A549 (cell line): ENCODE results near the gene PLD1.

ENCODE experiments used
- CHD2 ChIP-seq: fragments of 150-350 bp; IDR thresholded peaks from 2 replicates; pipeline ENCODE4 v1.6.1; 2014; ENCODE audit warnings: low read length; ENCODE audit not compliant: partially characterized antibody
- ELK1 ChIP-seq: fragments of 150-350 bp; IDR thresholded peaks from 2 replicates; pipeline ENCODE4 v1.6.1; 2014; ENCODE audit warnings: low read depth, mild to moderate bottlenecking, low read length
- FOSL2 ChIP-seq, 2 experiments: fragments of 450-650 bp in 1 of 2; fragments of >200 bp in 1 of 2; sonication (Bioruptor Twin) in 1 of 2; formaldehyde crosslinking; IDR thresholded peaks; 2 replicates each; pipeline versions ENCODE4 v1.5.0 to v1.6.1; 2016 to 2020; ENCODE audit warnings: mild to moderate bottlenecking in 1 of 2, moderate library complexity in 1 of 2
- FOXS1 ChIP-seq: fragments of 250-450 bp; sonication (Bioruptor Pico); IDR thresholded peaks from 2 replicates; pipeline ENCODE4 v1.5.0; 2020; ENCODE audit warnings: mild to moderate bottlenecking, moderate library complexity
- GATA3 ChIP-seq: IDR thresholded peaks from 2 replicates; pipeline ENCODE4 v1.6.1; 2012; ENCODE audit warnings: borderline replicate concordance
- POLR2A ChIP-seq: IDR thresholded peaks from 2 replicates; pipeline ENCODE4 v1.6.1; 2012; ENCODE audit warnings: mild to moderate bottlenecking, low read length
- TF ChIP-seq, protein P1 (sequence below): fragments of >200 bp; sonication (Bioruptor Twin); formaldehyde crosslinking; IDR thresholded peaks from 3 replicates; pipeline ENCODE4 v1.5.1; 2016

DNA sequence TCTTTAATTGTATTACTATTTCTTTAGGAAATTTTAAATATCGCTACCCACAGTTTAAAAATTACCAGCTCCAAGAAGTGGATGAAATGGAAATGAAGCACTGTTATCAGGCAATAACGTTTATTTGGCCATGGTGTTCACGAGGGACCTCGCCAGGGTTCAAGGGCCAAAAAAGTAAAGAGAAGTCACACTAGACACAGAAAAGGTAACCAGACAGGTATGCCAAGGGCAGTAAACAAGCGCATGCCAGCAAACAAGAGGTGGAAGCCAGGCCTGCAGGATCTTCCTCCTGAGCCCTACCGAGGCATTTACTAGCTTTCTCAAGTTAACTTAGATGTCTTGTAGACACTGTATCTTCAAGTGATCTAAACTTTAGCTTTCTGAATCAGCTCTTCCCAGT lies 113.5 kb downstream of the PLD1 start:
- TF ChIP-seq, protein P1, sequence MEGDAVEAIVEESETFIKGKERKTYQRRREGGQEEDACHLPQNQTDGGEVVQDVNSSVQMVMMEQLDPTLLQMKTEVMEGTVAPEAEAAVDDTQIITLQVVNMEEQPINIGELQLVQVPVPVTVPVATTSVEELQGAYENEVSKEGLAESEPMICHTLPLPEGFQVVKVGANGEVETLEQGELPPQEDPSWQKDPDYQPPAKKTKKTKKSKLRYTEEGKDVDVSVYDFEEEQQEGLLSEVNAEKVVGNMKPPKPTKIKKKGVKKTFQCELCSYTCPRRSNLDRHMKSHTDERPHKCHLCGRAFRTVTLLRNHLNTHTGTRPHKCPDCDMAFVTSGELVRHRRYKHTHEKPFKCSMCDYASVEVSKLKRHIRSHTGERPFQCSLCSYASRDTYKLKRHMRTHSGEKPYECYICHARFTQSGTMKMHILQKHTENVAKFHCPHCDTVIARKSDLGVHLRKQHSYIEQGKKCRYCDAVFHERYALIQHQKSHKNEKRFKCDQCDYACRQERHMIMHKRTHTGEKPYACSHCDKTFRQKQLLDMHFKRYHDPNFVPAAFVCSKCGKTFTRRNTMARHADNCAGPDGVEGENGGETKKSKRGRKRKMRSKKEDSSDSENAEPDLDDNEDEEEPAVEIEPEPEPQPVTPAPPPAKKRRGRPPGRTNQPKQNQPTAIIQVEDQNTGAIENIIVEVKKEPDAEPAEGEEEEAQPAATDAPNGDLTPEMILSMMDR: no peak
- no peak for TF ChIP-seq GATA3
- TF ChIP-seq ELK1: no peak
- TF ChIP-seq FOSL2 (IDR thresholded peaks at IDR 0.05): no peak
- no peak for TF ChIP-seq FOSL2 (CRISPR knock-in tag; IDR thresholded peaks at IDR 0.05)
- no peak for TF ChIP-seq POLR2A
- no peak for TF ChIP-seq FOXS1 (CRISPR knock-in tag)
- TF ChIP-seq CHD2: no peak
